Activated CD4-positive, alpha-beta memory T cell treated with anti-CD3 and anti-CD28 coated beads, Interleukin-2, amount 10 ng/mL, durations not matched to agents 7 days and 5 days (primary cell): Measurements from ENCODE around the gene ACOD1. TPM values are rescaled to one million over a fixed set of nuclear protein-coding genes. Genes with fewer than 3 reads are reported as not detected.

Source experiments
- CTCF ChIA-PET: fragments of 350-600 bp; sonication (Branson Sonifier 250); formaldehyde crosslinking; loops from one replicate; lab custom pipeline; 2021; ENCODE audit warnings: antibody characterized with exemption, inconsistent platforms; lab: Charles Lee
- POLR2A ChIA-PET: fragments of 350-600 bp; sonication (Branson Sonifier 250); formaldehyde crosslinking; loops from one replicate; lab custom pipeline; 2021; ENCODE audit warnings: antibody characterized with exemption; lab: Charles Lee
- DNase-seq: peaks from one replicate; pipeline ENCODE4 v3.0.0-alpha.2; 2020
- H3K27ac Mint-ChIP-seq: one replicate; pipeline ENCODE4 v1.8.0; 2021; ENCODE audit warnings: mild to moderate bottlenecking, mixed read lengths
- H3K27me3 Mint-ChIP-seq: one replicate; pipeline ENCODE4 v1.8.0; 2021; ENCODE audit warnings: mixed read lengths
- H3K36me3 Mint-ChIP-seq: one replicate; pipeline ENCODE4 v1.8.0; 2021; ENCODE audit warnings: low read depth, mixed read lengths
- H3K4me1 Mint-ChIP-seq: one replicate; pipeline ENCODE4 v1.8.0; 2021; ENCODE audit warnings: mixed read lengths
- H3K4me3 Mint-ChIP-seq: one replicate; pipeline ENCODE4 v1.8.0; 2021; ENCODE audit warnings: mild to moderate bottlenecking, mixed read lengths
- H3K9me3 Mint-ChIP-seq: one replicate; pipeline ENCODE4 v1.8.0; 2021; ENCODE audit warnings: mixed read lengths
- total RNA-seq, 2 experiments: library from RNA; stranded (reverse); gene quantifications; one replicate each; pipeline ENCODE4 v1.2.3, GENCODE V29; 2021

ACOD1 gene
- total RNA-seq, 2 experiments from 2014 or later = not detected

DNA sequence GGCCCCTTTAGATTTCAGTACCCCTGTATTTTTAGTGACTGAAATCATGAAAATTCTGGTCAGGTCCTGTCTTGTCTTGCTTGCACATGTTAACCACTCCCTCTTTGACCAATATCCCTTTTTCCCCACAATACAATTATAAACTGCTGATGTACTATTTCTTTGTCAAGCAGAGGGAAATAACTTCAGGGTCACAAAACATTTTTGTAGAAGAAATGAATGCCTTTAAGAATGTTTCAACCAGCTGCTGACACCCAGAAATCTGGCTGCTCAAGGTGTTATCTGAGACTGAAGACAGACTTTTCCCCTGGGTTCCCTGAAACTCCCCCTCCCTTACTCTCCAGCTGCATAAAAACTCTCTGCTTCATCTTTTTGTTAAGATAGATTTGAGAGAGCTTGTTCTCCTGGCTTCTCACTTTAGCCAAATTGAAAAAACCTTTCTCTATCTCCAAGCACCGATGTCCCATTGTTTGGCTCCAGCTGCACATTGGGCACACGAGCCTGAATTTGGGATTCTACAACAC is 18.4 kb upstream of the ACOD1 start:
- H3K36me3 Mint-ChIP-seq = no peaks in the 10 kb centered on the region
- DNase-seq = no peak

DNA sequence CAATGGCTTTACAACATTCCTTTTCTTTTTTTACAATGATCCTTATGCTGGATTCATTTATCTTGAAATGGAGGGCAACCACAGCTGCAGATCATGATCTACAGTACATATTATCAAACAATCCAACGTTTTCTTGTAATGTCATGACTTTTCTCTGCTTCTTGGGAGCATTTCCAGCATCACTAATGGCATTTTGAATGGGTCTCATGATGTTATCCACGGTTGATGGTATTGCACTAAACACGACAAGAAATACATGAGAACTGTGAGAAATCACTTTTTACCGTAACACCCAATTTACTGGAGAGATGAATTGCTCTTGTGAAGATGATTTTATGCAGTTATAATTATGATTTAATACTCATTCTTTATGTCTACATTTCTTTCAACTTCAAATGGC is 16.2 kb upstream of the ACOD1 start:
- no peak overlapping the region for H3K4me3 Mint-ChIP-seq
- ChIA-PET CTCF (no interaction called here), POLR2A (no interaction called here)
- H3K27me3 Mint-ChIP-seq = peaks cover 7% of the 10 kb centered on the region
- no peaks in the 10 kb centered on the region for H3K9me3 Mint-ChIP-seq
- DNase-seq = no peak
- no peaks in the 10 kb centered on the region for H3K4me1 Mint-ChIP-seq
- H3K36me3 Mint-ChIP-seq = no peaks in the 10 kb centered on the region
- no peak overlapping the region for H3K27ac Mint-ChIP-seq

More for the DNA sequence above, 18.4 kb upstream of the ACOD1 start:
- Mint-ChIP-seq H3K27ac (no peak overlapping the region), H3K27me3 (peaks cover 9% of the 10 kb centered on the region), H3K4me3 (no peak overlapping the region), H3K9me3 (no peaks in the 10 kb centered on the region), H3K4me1 (no peaks in the 10 kb centered on the region)
- ChIA-PET POLR2A (no interaction called here), CTCF (no interaction called here)

GRCh38 chr13:76934671-76935070 is 13.6 kb upstream of the ACOD1 start:
- ChIA-PET POLR2A (no interaction called here), CTCF (no interaction called here)
- H3K4me3 Mint-ChIP-seq = no peak overlapping the region
- H3K27ac Mint-ChIP-seq = no peak overlapping the region
- H3K4me1 Mint-ChIP-seq = no peaks in the 10 kb centered on the region
- H3K36me3 Mint-ChIP-seq = no peaks in the 10 kb centered on the region
- peaks cover 7% of the 10 kb centered on the region for H3K27me3 Mint-ChIP-seq
- DNase-seq = no peak
- no peaks in the 10 kb centered on the region for H3K9me3 Mint-ChIP-seq

DNA sequence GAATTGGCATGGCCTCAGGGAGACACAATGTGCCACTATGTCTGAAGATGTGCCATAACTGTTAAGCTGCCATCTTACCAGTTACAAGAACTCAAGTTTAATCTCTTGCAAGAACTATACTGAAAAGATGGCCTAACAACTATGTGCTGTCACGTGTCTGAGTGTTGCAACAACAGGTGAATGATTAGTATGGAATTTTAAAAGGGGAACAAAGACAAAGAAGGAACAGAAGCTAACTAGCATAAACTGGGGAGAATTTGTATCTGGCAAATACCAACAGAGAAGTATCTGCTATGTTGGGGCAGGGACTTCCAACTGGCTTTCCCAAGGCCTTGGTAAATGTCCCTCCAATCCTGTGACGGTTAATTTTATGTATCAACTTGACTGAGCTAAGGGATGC is 11.5 kb upstream of the ACOD1 start:
- no peak for DNase-seq
- Mint-ChIP-seq H3K4me1 (no peaks in the 10 kb centered on the region), H3K27me3 (peaks cover 5% of the 10 kb centered on the region), H3K27ac (no peak overlapping the region), H3K9me3 (no peaks in the 10 kb centered on the region), H3K4me3 (no peak overlapping the region), H3K36me3 (no peaks in the 10 kb centered on the region)
- ChIA-PET POLR2A (no interaction called here), CTCF (no interaction called here)

DNA sequence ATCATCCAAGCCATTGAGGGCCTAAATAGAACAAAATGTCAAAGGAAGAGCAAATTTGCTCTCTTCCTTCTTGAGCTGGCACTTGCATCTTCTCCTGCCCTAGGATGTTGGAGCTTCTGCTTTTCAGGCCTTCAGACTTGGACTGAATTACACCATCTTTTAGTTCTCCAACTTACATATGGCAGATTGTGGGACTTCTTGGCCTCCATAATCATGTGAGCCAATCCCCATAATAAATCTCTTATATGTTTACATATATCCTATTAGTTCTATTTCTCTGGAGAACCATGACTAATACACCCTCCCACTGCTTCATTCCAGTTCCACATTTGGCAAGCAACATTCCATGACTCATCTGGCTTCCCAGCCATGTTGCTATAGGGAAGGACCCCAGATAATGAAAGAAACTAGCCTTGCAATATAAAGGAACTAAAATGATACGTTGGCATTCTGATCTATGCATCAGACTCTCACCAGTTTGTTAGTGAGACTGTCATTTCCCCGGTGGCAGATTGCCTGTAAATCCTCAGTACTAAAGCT is 11.0 kb upstream of the ACOD1 start:
- Mint-ChIP-seq H3K36me3 (no peaks in the 10 kb centered on the region), H3K9me3 (no peaks in the 10 kb centered on the region), H3K27ac (no peak overlapping the region), H3K4me3 (no peak overlapping the region), H3K27me3 (peaks cover 3% of the 10 kb centered on the region), H3K4me1 (no peaks in the 10 kb centered on the region)
- ChIA-PET POLR2A (no interaction called here), CTCF (no interaction called here)
- DNase-seq = no peak

GRCh38 chr13:76939215-76939614 is 9.1 kb upstream of the ACOD1 start:
- DNase-seq = no peak
- Mint-ChIP-seq H3K27ac (no peak overlapping the region), H3K9me3 (no peaks in the 10 kb centered on the region), H3K4me1 (no peaks in the 10 kb centered on the region), H3K27me3 (peaks cover 3% of the 10 kb centered on the region), H3K4me3 (no peak overlapping the region), H3K36me3 (no peaks in the 10 kb centered on the region)
- POLR2A ChIA-PET = no interaction called here
- CTCF ChIA-PET = no interaction called here

- no peaks in the 10 kb centered on the region for H3K4me1 Mint-ChIP-seq
- H3K36me3 Mint-ChIP-seq = no peaks in the 10 kb centered on the region
- peaks cover 3% of the 10 kb centered on the region for H3K27me3 Mint-ChIP-seq
- H3K9me3 Mint-ChIP-seq = no peaks in the 10 kb centered on the region
- H3K27ac Mint-ChIP-seq = no peak overlapping the region
- POLR2A ChIA-PET = no interaction called here
- DNase-seq = no peak
- CTCF ChIA-PET = no interaction called here
- H3K4me3 Mint-ChIP-seq = no peak overlapping the region
These were observed 5.9 kb upstream of the ACOD1 start for GRCh38 chr13:76942363-76942762.

DNA sequence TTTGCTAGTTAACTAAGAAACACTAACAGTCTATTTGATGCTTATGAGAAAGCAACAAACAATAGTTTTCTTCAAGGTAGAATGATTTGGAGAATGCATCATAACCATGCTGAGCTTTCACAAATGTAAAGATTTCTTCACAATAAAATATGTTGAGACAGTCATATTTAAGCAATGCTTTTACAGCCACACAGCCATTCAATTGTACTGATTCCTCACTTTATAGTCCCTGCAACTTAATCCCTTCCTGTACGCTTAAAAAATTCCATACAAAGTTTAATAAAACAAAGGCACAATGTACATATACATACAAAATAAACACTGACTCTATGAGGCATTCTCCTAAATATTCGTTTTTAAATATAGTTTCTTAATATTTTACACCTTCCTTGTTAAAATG is 4.7 kb upstream of the ACOD1 start:
- H3K36me3 Mint-ChIP-seq = no peaks in the 10 kb centered on the region
- no peaks in the 10 kb centered on the region for H3K9me3 Mint-ChIP-seq
- DNase-seq = no peak
- no peak overlapping the region for H3K4me3 Mint-ChIP-seq
- ChIA-PET POLR2A (no interaction called here), CTCF (no interaction called here)
- no peak overlapping the region for H3K27ac Mint-ChIP-seq
- H3K4me1 Mint-ChIP-seq = no peaks in the 10 kb centered on the region
- peaks cover 4% of the 10 kb centered on the region for H3K27me3 Mint-ChIP-seq

DNA sequence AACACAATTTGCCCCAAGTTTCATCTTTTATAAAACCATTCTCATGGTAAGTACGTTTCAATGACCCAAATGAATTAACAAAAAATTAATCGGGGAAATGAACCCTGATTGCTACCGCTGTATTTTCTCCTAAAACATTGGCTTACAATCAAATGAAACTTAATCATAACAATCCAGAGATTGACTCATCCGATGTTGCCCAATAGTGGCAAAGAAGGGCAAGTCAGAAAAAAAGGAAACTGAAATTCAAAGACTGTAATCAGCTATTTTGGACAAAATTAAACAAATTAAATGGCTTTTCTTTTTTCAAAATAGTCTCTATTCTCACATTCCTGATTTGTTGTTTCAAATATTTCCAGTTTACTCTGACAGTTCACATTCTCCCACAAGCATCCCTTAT is 3.9 kb upstream of the ACOD1 start:
- ChIA-PET CTCF (no interaction called here), POLR2A (no interaction called here)
- Mint-ChIP-seq H3K4me3 (no peak overlapping the region), H3K4me1 (no peaks in the 10 kb centered on the region), H3K9me3 (no peaks in the 10 kb centered on the region), H3K27me3 (peaks cover 4% of the 10 kb centered on the region), H3K27ac (no peak overlapping the region), H3K36me3 (no peaks in the 10 kb centered on the region)
- DNase-seq = no peak

DNA sequence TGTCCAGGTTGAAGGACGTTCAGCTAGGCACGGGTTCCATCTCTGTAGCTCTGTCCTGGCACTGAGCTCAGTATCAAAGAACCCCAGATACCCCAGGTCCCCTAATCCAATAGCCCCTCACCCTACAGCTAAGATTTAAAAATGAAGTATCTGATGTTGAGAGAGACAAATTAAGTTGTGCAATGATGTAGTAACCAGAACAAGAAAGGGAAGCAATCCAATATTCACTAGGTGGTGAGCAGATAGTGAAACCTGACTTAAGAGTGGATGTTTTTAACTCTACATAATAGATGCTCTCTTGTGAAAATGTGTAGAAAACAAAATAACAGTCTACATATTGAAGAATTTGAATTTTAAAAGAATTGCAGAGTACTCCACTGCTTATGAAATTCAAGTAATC is 1.8 kb downstream of the ACOD1 start:
- CTCF ChIA-PET = no interaction called here
- Mint-ChIP-seq H3K4me3 (no peak overlapping the region), H3K36me3 (no peaks in the 10 kb centered on the region), H3K4me1 (no peaks in the 10 kb centered on the region), H3K27me3 (peaks cover 14% of the 10 kb centered on the region), H3K27ac (no peak overlapping the region), H3K9me3 (no peaks in the 10 kb centered on the region)
- POLR2A ChIA-PET = no interaction called here
- no peak for DNase-seq

DNA sequence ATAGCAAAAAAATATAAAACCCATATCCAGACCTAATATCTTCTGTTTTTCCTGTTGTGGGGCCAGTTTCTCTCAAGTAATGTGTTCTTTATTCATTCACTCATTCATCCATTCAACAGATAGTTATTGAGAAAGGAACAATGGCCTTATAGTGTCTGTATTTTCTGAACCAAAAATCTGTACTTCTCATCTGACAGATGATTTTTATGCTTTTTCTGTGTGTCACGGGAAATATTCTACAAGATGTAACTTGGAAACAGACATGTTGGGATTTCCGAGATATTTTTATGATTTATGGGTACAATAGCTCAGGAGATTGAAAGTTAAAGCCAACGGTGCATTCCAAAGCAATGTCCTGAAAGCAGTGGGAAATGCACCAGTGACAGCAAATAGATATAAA is 5.7 kb downstream of the ACOD1 start:
- Mint-ChIP-seq H3K36me3 (no peaks in the 10 kb centered on the region), H3K27me3 (peaks cover 12% of the 10 kb centered on the region), H3K4me3 (no peak overlapping the region), H3K27ac (no peak overlapping the region), H3K9me3 (peaks cover 11% of the 10 kb centered on the region), H3K4me1 (no peaks in the 10 kb centered on the region)
- POLR2A ChIA-PET = no interaction called here
- DNase-seq = no peak
- CTCF ChIA-PET = no interaction called here

- POLR2A ChIA-PET = no interaction called here
- peaks cover 12% of the 10 kb centered on the region for H3K27me3 Mint-ChIP-seq
- H3K4me1 Mint-ChIP-seq = no peaks in the 10 kb centered on the region
- H3K36me3 Mint-ChIP-seq = no peaks in the 10 kb centered on the region
- no peak overlapping the region for H3K27ac Mint-ChIP-seq
- DNase-seq = no peak
- no peak overlapping the region for H3K4me3 Mint-ChIP-seq
- peaks cover 15% of the 10 kb centered on the region for H3K9me3 Mint-ChIP-seq
- CTCF ChIA-PET = no interaction called here
These were observed 6.2 kb downstream of the ACOD1 start for GRCh38 chr13:76954538-76954937.

DNA sequence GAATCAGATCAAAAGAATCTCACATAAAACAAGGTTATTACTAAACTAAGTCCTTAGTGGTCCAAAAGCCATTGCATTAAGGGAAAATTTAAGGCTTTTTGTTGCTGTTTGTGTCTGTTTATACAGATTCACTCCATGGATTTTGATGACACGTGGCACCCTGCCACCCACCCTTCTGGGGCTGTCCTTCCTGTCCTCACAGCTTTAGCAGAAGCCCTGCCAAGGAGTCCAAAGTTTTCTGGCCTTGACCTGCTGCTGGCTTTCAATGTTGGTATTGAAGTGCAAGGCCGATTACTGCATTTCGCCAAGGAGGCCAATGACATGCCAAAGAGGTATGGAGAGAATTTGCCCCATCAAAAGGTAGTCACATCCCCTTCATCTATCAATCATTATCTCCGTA is 6.9 kb downstream of the ACOD1 start:
- POLR2A ChIA-PET = no interaction called here
- no peaks in the 10 kb centered on the region for H3K4me1 Mint-ChIP-seq
- CTCF ChIA-PET = no interaction called here
- H3K36me3 Mint-ChIP-seq = peaks cover under 1% of the 10 kb centered on the region
- no peak overlapping the region for H3K27ac Mint-ChIP-seq
- DNase-seq = no peak
- H3K9me3 Mint-ChIP-seq = peaks cover 17% of the 10 kb centered on the region
- H3K27me3 Mint-ChIP-seq = peaks cover 8% of the 10 kb centered on the region
- H3K4me3 Mint-ChIP-seq = no peak overlapping the region

DNA sequence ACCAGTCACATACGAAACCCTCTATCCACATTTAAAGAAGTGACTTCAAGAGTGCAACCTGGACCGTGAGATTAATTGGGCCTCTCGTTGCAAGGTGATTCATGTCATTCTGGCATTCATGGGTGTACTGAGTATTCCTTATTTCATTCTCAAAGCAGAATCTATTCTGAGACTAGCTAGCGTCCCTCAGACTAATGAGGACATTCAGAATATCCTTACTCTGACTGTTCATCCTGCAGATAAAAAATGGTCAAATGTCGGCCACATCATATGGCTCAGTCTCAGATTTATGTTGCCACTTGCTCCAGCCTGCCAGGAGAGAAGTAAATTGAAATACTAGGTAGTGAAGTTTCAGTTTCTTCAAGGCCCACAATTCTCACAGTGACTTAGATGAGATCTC is 7.3 kb downstream of the ACOD1 start:
- peaks cover 6% of the 10 kb centered on the region for H3K27me3 Mint-ChIP-seq
- H3K36me3 Mint-ChIP-seq = peaks cover 6% of the 10 kb centered on the region
- ChIA-PET CTCF (no interaction called here), POLR2A (no interaction called here)
- H3K4me1 Mint-ChIP-seq = no peaks in the 10 kb centered on the region
- H3K4me3 Mint-ChIP-seq = no peak overlapping the region
- DNase-seq = no peak
- H3K9me3 Mint-ChIP-seq = peaks cover 21% of the 10 kb centered on the region
- no peak overlapping the region for H3K27ac Mint-ChIP-seq
